Measurements from ENCODE around the gene KDM2B. TPM values are rescaled to one million over a fixed set of nuclear protein-coding genes. Genes with fewer than 3 reads are reported as not detected.

The KDM2B gene
- 10 to 100 TPM; 54.9 to 59.8 TPM for total RNA-seq
- polyA plus RNA-seq (ENCODE audit: insufficient read depth, low read depth, low replicate concordance): 30.4 TPM
- long read RNA-seq, donor 1, full-length matches to known transcripts: 1 of 1 reads
- long read RNA-seq, donor 1, partial matches to known transcripts: 0 of 1 reads
- long read RNA-seq, donor 1, other reads (novel, unspliced or antisense): 0 of 1 reads
- long read RNA-seq, donor 2: 0 reads

- intact Hi-C loops (cut with DNase I; ENCODE audit: low total_unique reads): no loop called here
- TF ChIP-seq, protein P1, sequence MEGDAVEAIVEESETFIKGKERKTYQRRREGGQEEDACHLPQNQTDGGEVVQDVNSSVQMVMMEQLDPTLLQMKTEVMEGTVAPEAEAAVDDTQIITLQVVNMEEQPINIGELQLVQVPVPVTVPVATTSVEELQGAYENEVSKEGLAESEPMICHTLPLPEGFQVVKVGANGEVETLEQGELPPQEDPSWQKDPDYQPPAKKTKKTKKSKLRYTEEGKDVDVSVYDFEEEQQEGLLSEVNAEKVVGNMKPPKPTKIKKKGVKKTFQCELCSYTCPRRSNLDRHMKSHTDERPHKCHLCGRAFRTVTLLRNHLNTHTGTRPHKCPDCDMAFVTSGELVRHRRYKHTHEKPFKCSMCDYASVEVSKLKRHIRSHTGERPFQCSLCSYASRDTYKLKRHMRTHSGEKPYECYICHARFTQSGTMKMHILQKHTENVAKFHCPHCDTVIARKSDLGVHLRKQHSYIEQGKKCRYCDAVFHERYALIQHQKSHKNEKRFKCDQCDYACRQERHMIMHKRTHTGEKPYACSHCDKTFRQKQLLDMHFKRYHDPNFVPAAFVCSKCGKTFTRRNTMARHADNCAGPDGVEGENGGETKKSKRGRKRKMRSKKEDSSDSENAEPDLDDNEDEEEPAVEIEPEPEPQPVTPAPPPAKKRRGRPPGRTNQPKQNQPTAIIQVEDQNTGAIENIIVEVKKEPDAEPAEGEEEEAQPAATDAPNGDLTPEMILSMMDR (IDR thresholded peaks at IDR 0.05): no peak
- no peak for TF ChIP-seq POLR2A (IDR thresholded peaks at IDR 0.05)
- Histone ChIP-seq H3K9me3 (no peaks in the 10 kb centered on the region), H3K27me3 (no peaks in the 10 kb centered on the region), H3K4me3 (peak within 1 kb of the TSS; percentile 59 to 78), H3K27ac (peak within 1 kb of the TSS; percentile 64 to 82), H3K36me3 (ENCODE audit: low read depth, missing control alignments) (no peaks in the 10 kb centered on the region), H3K4me1 (peaks cover 38% of the 10 kb centered on the region)
- WGBS, 2 donors: 13% methylated on average over 22 to 23 of the region's 23 CpGs
- peak; percentile 77 for DNase-seq
Observed at GRCh38 chr12:121580959-121581685, at the start of gene KDM2B. TSS of gene KDM2B (minus strand) at chr12:121581023. CDS start at chr12:121580911, 112 bp downstream.

- no peaks in the 10 kb centered on the region for H3K27me3 ChIP-seq
- DNase-seq: no peak
- 55 to 69% methylated on average over 5 of the region's 5 CpGs for WGBS, 2 donors
- H3K27ac ChIP-seq: peak overlapping the region; percentile 80 to 93
- H3K4me1 ChIP-seq: peaks cover 64% of the 10 kb centered on the region
- TF ChIP-seq, protein P1 (IDR thresholded peaks at IDR 0.05): no peak
- no peak for TF ChIP-seq POLR2A (IDR thresholded peaks at IDR 0.05)
- intact Hi-C loops (cut with DNase I; ENCODE audit: low total_unique reads): no loop called here
- H3K9me3 ChIP-seq: no peaks in the 10 kb centered on the region
- peak overlapping the region in 1 of 2 donors; percentile 66 for H3K4me3 ChIP-seq
- H3K36me3 ChIP-seq (ENCODE audit: low read depth, missing control alignments): no peaks in the 10 kb centered on the region
Observed at GRCh38 chr12:121628536-121628935, 47.7 kb upstream of the KDM2B start.

DNA sequence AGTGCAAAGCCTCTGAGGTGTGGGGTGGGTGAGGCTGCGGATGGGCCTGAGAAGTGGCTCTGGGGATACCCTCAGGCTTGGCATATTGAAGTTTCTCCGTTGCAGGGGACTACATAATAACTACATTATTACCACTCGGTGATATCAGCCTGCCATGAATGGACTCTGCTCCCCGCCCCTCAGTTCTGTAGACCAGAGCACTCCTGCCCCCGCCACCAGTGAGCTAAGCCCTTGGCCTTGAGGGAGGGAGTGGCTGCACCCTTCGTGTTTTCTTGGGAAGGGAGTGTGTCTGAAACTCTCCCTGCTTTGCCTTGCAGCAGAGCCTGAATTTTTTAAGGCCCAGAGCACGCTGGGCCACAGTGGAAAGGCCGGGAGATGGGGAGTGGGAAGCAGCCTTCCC lies 47.2 kb upstream of the KDM2B start:
- Histone ChIP-seq H3K9me3 (no peaks in the 10 kb centered on the region), H3K36me3 (ENCODE audit: low read depth, missing control alignments) (no peaks in the 10 kb centered on the region), H3K4me1 (peaks cover 60% of the 10 kb centered on the region), H3K27ac (peak overlapping the region; percentile 80 to 93), H3K27me3 (no peaks in the 10 kb centered on the region), H3K4me3 (peak overlapping the region; percentile 66 to 69)
- intact Hi-C loops (cut with DNase I; ENCODE audit: low total_unique reads): no loop called here
- peak; percentile 90 for DNase-seq
- no peak for TF ChIP-seq POLR2A (IDR thresholded peaks at IDR 0.05)
- 11 to 24% methylated on average over 6 to 8 of the region's 8 CpGs for WGBS, 2 donors

GRCh38 chr12:121626853-121627640 lies 46.2 kb upstream of the KDM2B start:
- intact Hi-C loops (cut with DNase I; ENCODE audit: low total_unique reads): no loop called here

More at GRCh38 chr12:121626853-121627640, 46.2 kb upstream of the KDM2B start:
- H3K9me3 ChIP-seq: no peaks in the 10 kb centered on the region
- 1% methylated on average over 23 to 35 of the region's 53 CpGs for WGBS, 2 donors
- peak overlapping the region; percentile 66 to 69 for H3K4me3 ChIP-seq
- H3K36me3 ChIP-seq (ENCODE audit: low read depth, missing control alignments): no peaks in the 10 kb centered on the region
- TF ChIP-seq, protein P1 (IDR thresholded peaks at IDR 0.05): no peak
- TF ChIP-seq POLR2A (IDR thresholded peaks at IDR 0.05): no peak
- H3K27ac ChIP-seq: peak overlapping the region; percentile 80 to 93
- H3K27me3 ChIP-seq: no peaks in the 10 kb centered on the region
- peak; percentile 62 for DNase-seq
- peaks cover 51% of the 10 kb centered on the region for H3K4me1 ChIP-seq
